Activated CD8-positive, alpha-beta memory T cell treated with anti-CD3 and anti-CD28 coated beads, Interleukin-2, amount 50 U/mL, for 4 hours (primary cell): Measurements from ENCODE around the gene BCAM.
"Not testable (repeated sequence)": the region's sequence is repeated elsewhere in the genome, so short reads cannot be mapped to it uniquely, and the experiment has no call there.

ENCODE experiments used
- DNase-seq: peaks from one replicate; pipeline ENCODE4 v3.0.0-alpha.2; 2020

Gene BCAM

GRCh38 chr19:44855606-44856005 is 46.7 kb downstream of the BCAM start:
- no peak for DNase-seq

- DNase-seq, result no peak
Measured at GRCh38 chr19:44856421-44857083, 47.6 kb downstream of the BCAM start.

- no peak for DNase-seq
Measured at GRCh38 chr19:44857837-44858236, 48.9 kb downstream of the BCAM start.

- DNase-seq, result not testable (repeated sequence)
Measured at GRCh38 chr19:44861576-44861975, 52.7 kb downstream of the BCAM start.

- DNase-seq, result no peak
Measured at GRCh38 chr19:44863990-44864389, 55.1 kb downstream of the BCAM start.

GRCh38 chr19:44865196-44865767 is 56.4 kb downstream of the BCAM start:
- DNase-seq, result no peak

GRCh38 chr19:44866664-44867063 is 57.8 kb downstream of the BCAM start:
- no peak for DNase-seq

- DNase-seq, result no peak
Measured at GRCh38 chr19:44867578-44867977, 58.7 kb downstream of the BCAM start.

- no peak for DNase-seq
Measured at GRCh38 chr19:44869733-44870470, 61.0 kb downstream of the BCAM start.
